B cell (primary cell): ENCODE data around the gene BCAS4. TPM values are rescaled to one million over a fixed set of nuclear protein-coding genes. Genes with fewer than 3 reads are reported as not detected.

Experiments
- ATAC-seq: fragments of 200-7000 bp; cut with Tn5 transposase; one replicate; pipeline ENCODE4 v1.10.0; 2021; ENCODE audit warnings: low read depth, mild to moderate bottlenecking, moderate number of reproducible peaks, moderate library complexity
- CTCF ChIA-PET: fragments of 350-600 bp; sonication (Branson Sonifier 250); formaldehyde crosslinking; loops from one replicate; lab custom pipeline; 2021; ENCODE audit warnings: antibody characterized with exemption, inconsistent platforms; lab: Charles Lee
- POLR2A ChIA-PET: fragments of 350-600 bp; sonication (Branson Sonifier 250); formaldehyde crosslinking; loops from one replicate; lab custom pipeline; 2021; ENCODE audit warnings: antibody characterized with exemption; lab: Charles Lee
- DNase-seq: peaks from one replicate; pipeline ENCODE4 v3.0.0; 2013
- H2AFZ ChIP-seq: 2 replicates; pipeline ENCODE4 v1.6.1; 2012; ENCODE audit warnings: mild to moderate bottlenecking, low read depth, low read length; ENCODE audit not compliant: insufficient read depth, poor library complexity, severe bottlenecking
- H3K27ac ChIP-seq, 2 donors: 1 replicate in 1 of 2; 2 replicates in 1 of 2; pipeline ENCODE4 v1.5.1; 2012 to 2013; ENCODE audit warnings: low read length in 2 of 2, mild to moderate bottlenecking in 2 of 2, moderate library complexity in 1 of 2
- H3K27me3 ChIP-seq, 4 experiments: fragments of 200-600 bp in 1 of 4; sonication (generic) in 1 of 4; replicated peaks in 1 of 4; 1 replicate in 2 of 4; 2 replicates in 2 of 4; pipeline versions ENCODE4 v1.6.1 to v1.7.0; 2013 to 2016; ENCODE audit warnings: low read length in 3 of 4, mild to moderate bottlenecking in 2 of 4, mixed read lengths in 1 of 4, moderate library complexity in 1 of 4; ENCODE audit not compliant: insufficient read depth in 4 of 4, control insufficient read depth in 3 of 4; ENCODE audit errors: control extremely low read depth in 1 of 4
- H3K36me3 ChIP-seq, 2 experiments: replicated peaks in 1 of 2; 1 replicate in 1 of 2; 2 replicates in 1 of 2; pipeline versions ENCODE4 v1.6.1 to v1.7.1; 2013; ENCODE audit warnings: low read length in 1 of 2; ENCODE audit not compliant: insufficient read depth in 2 of 2, control insufficient read depth in 1 of 2; ENCODE audit errors: control extremely low read depth in 1 of 2, extremely low read depth in 1 of 2
- H3K4me1 ChIP-seq, 2 donors: fragments of 200-600 bp in 1 of 2; sonication (generic) in 1 of 2; 1 replicate in 1 of 2; 2 replicates in 1 of 2; pipeline versions ENCODE4 v1.5.1 to v1.6.1; 2013 to 2017; ENCODE audit warnings: low read length in 2 of 2; ENCODE audit not compliant: control insufficient read depth in 2 of 2, insufficient read depth in 2 of 2
- H3K4me2 ChIP-seq: replicated peaks from 2 replicates; pipeline ENCODE3; 2012; ENCODE audit warnings: mild to moderate bottlenecking, low read depth, low read length; ENCODE audit not compliant: poor library complexity, severe bottlenecking
- H3K4me3 ChIP-seq, 5 experiments: fragments of 200-600 bp in 1 of 5; sonication (generic) in 1 of 5; 1 replicate in 3 of 5; 2 replicates in 2 of 5; pipeline versions ENCODE4 v1.5.1 to v1.7.0; 2011 to 2016; ENCODE audit warnings: low read length in 4 of 5, mild to moderate bottlenecking in 4 of 5, low read depth in 2 of 5, control low read depth in 1 of 5, moderate library complexity in 1 of 5; ENCODE audit not compliant: insufficient read depth in 1 of 5; ENCODE audit errors: control extremely low read depth in 1 of 5, extremely low read depth in 1 of 5
- H3K79me2 ChIP-seq: fragments of 200-600 bp; sonication (generic); one replicate; pipeline ENCODE4 v1.6.0; 2016; ENCODE audit warnings: low read length; ENCODE audit not compliant: control insufficient read depth, insufficient read depth
- H3K9ac ChIP-seq: fragments of 200-600 bp; sonication (generic); 2 replicates; pipeline ENCODE4 v1.6.1; 2017; ENCODE audit warnings: mild to moderate bottlenecking, low read length, moderate library complexity
- H3K9me3 ChIP-seq, 3 donors: one replicate each; pipeline versions ENCODE4 v1.6.1 to v1.7.1; 2013; ENCODE audit warnings: low read length in 2 of 3; ENCODE audit not compliant: control insufficient read depth in 2 of 3, insufficient read depth in 1 of 3; ENCODE audit errors: control extremely low read depth in 1 of 3
- H4K20me1 ChIP-seq: 2 replicates; pipeline ENCODE4 v1.6.0; 2012; ENCODE audit warnings: mild to moderate bottlenecking, low read length; ENCODE audit not compliant: insufficient read depth, control insufficient read depth, poor library complexity, severe bottlenecking
- H3K27ac Mint-ChIP-seq: one replicate; pipeline ENCODE4 v1.8.0; 2021; ENCODE audit warnings: mixed read lengths
- H3K27me3 Mint-ChIP-seq: one replicate; pipeline ENCODE4 v1.8.0; 2021; ENCODE audit warnings: mixed read lengths
- H3K4me1 Mint-ChIP-seq: one replicate; pipeline ENCODE4 v1.8.0; 2021; ENCODE audit warnings: mixed read lengths
- H3K4me3 Mint-ChIP-seq: one replicate; pipeline ENCODE4 v1.8.0; 2021; ENCODE audit warnings: mixed read lengths
- H3K9me3 Mint-ChIP-seq: one replicate; pipeline ENCODE4 v1.8.0; 2022; ENCODE audit warnings: mixed read lengths; ENCODE audit not compliant: insufficient read depth
- CTCF ChIP-seq: fragments of 200-600 bp; IDR thresholded peaks from one replicate; pipeline ENCODE4 v1.8.0; 2022; ENCODE audit warnings: antibody characterized with exemption, mild to moderate bottlenecking
- EZH2 ChIP-seq: IDR thresholded peaks from 2 replicates; pipeline ENCODE4 v1.6.1; 2012; ENCODE audit warnings: borderline replicate concordance, low read depth, mild to moderate bottlenecking, moderate library complexity, low read length; ENCODE audit not compliant: insufficient read depth, poor library complexity, severe bottlenecking
- WGBS: methylation state at CpG from one replicate; pipeline ENCODE4 v1.1.5; 2013; ENCODE audit warnings: missing lambda C conversion rate; ENCODE audit not compliant: insufficient coverage; 5-methylcytosine and 5-hydroxymethylcytosine counted together
- intact Hi-C: fragments of 100-400 bp; cut with micrococcal nuclease; formaldehyde crosslinking; loops from one replicate; pipeline ENCODE4 v1.10.0; 2022
- polyA plus RNA-seq: library from polyadenylated mRNA; depleted of rRNA; stranded (reverse); fragments of >200 nt; gene quantifications from 2 replicates; pipeline ENCODE4 v1.2.3, GENCODE V29; 2012
- total RNA-seq, 2 donors: library from RNA; stranded (reverse); fragments of 120-200 nt in 1 of 2; gene quantifications; 1 replicate in 1 of 2; 2 replicates in 1 of 2; pipeline versions ENCODE4 v1.2.3 to v1.2.4, GENCODE V29; 2013 to 2022

Gene BCAS4
- total and polyA plus RNA-seq, 2 donors (not counting 1 experiment from before 2014, with no cell fraction given): 44.8 to 88.2 TPM

DNA sequence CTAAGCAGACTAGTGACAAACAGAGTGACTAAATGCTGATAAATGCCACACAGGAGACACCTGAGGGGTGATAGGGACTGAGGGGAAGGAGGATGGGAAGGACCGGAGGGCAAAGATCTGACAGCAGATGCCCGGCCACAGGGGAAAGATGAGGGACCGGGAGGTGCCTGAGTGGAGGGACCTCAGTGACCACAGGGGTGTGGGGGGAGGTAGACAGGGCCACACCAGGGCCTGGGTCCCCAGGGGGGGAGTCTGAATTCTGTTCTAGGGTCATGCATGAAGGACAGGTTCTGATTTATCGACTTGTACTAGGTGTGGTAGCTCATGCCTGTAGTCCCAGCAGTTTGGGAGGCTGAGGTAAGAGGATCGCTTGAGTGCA, 6.9 kb downstream of the BCAS4 start:
- ChIA-PET POLR2A (interaction anchor here (0.7 kb wide), 1 partner anchor 13 kb away, joined by 3 read pairs; no protein-coding TSS in a partner anchor), CTCF (interaction anchor here (0.6 to 0.9 kb wide), 2 partner anchors 8 to 18 kb away, joined by 4 read pairs; no protein-coding TSS in a partner anchor)
- Mint-ChIP-seq H3K4me1 (peaks cover 73% of the 10 kb centered on the region), H3K27me3 (no peaks in the 10 kb centered on the region), H3K9me3 (no peaks in the 10 kb centered on the region), H3K4me3 (peak overlapping the region; percentile 26), H3K27ac (peak overlapping the region; percentile 83)
- peaks cover 60 to 73% of the 10 kb centered on the region in 2 donors for H3K4me1 ChIP-seq
- TF ChIP-seq CTCF (no peak), EZH2 (no peak)
- H3K36me3 ChIP-seq: peaks cover 0 to 11% of the 10 kb centered on the region in 2 experiments
- ATAC-seq: no peak
- no peaks in the 10 kb centered on the region for H3K27me3 ChIP-seq
- H3K79me2 ChIP-seq: peaks cover 99% of the 10 kb centered on the region
- no peak overlapping the region for H2AFZ ChIP-seq
- no peak overlapping the region for H3K4me3 ChIP-seq
- no peak overlapping the region for H3K4me2 ChIP-seq
- no peaks in the 10 kb centered on the region for H3K9me3 ChIP-seq
- DNase-seq: peak; percentile 8
- intact Hi-C loops: no loop called here
- peaks cover 6% of the 10 kb centered on the region for H4K20me1 ChIP-seq
- H3K9ac ChIP-seq: no peak overlapping the region
- WGBS: 88% methylated on average over 5 of the region's 5 CpGs
- H3K27ac ChIP-seq: peak overlapping the region; percentile 6 to 83

GRCh38 chr20:50802289-50802688, 7.4 kb downstream of the BCAS4 start:
- CTCF ChIA-PET: interaction anchor here (0.6 to 0.9 kb wide), 2 partner anchors 9 to 17 kb away, joined by 4 read pairs; no protein-coding TSS in a partner anchor
- peaks cover 99% of the 10 kb centered on the region for H3K79me2 ChIP-seq
- peak overlapping the region in 1 of 2 donors; percentile 83 for H3K27ac ChIP-seq
- intact Hi-C loops: no loop called here
- H3K9me3 ChIP-seq: no peaks in the 10 kb centered on the region
- Mint-ChIP-seq H3K4me3 (no peak overlapping the region), H3K9me3 (no peaks in the 10 kb centered on the region), H3K27ac (peak overlapping the region; percentile 83), H3K27me3 (no peaks in the 10 kb centered on the region), H3K4me1 (peaks cover 67% of the 10 kb centered on the region)
- H3K9ac ChIP-seq: no peak overlapping the region
- 100% methylated on average over 4 of the region's 8 CpGs for WGBS
- H3K4me3 ChIP-seq: no peak overlapping the region
- H3K4me2 ChIP-seq: no peak overlapping the region
- DNase-seq (no peak), ATAC-seq (no peak)
- H3K36me3 ChIP-seq: peaks cover 0 to 7% of the 10 kb centered on the region in 2 experiments
- no peak overlapping the region for H2AFZ ChIP-seq
- POLR2A ChIA-PET: interaction anchor here (0.7 kb wide), 1 partner anchor 13 kb away, joined by 3 read pairs; no protein-coding TSS in a partner anchor
- no peaks in the 10 kb centered on the region for H3K27me3 ChIP-seq
- H3K4me1 ChIP-seq: peaks cover 55 to 71% of the 10 kb centered on the region in 2 donors
- TF ChIP-seq CTCF (no peak), EZH2 (no peak)
- H4K20me1 ChIP-seq: peaks cover 6% of the 10 kb centered on the region
